Heart left ventricle (tissue), 16 donors: Measurements from ENCODE around the gene RPGRIP1L. TPM values are rescaled to one million over a fixed set of nuclear protein-coding genes. Genes with fewer than 3 reads are reported as not detected.

ENCODE experiments used
- ATAC-seq, 4 donors: fragments of 200-7000 bp; cut with Tn5 transposase; one replicate each; pipeline ENCODE4 v1.9.1; 2020 to 2022; ENCODE audit warnings: moderate library complexity in 4 of 4, mild to moderate bottlenecking in 3 of 4, moderate number of reproducible peaks in 1 of 4
- DNase-seq, 5 donors: peaks; one replicate each; pipeline ENCODE4 v3.0.0-alpha.2; 2020
- H3K27ac ChIP-seq, 12 donors: fragments of 200-600 bp; sonication (generic) in 4 of 12; one replicate each; pipeline versions ENCODE4 v1.5.0 to v1.8.0; 2016 to 2022; ENCODE audit warnings: mild to moderate bottlenecking in 2 of 12
- H3K27me3 ChIP-seq, 9 donors: fragments of 200-600 bp; sonication (generic) in 2 of 9; one replicate each; pipeline versions ENCODE4 v1.5.1 to v1.8.0; 2016 to 2022; ENCODE audit warnings: mild to moderate bottlenecking in 3 of 9
- H3K36me3 ChIP-seq, 9 donors: fragments of 200-600 bp; sonication (generic) in 2 of 9; one replicate each; pipeline versions ENCODE4 v1.5.0 to v1.8.0; 2018 to 2022; ENCODE audit warnings: mild to moderate bottlenecking in 2 of 9
- H3K4me1 ChIP-seq, 12 donors: fragments of 200-600 bp; sonication (generic) in 4 of 12; one replicate each; pipeline versions ENCODE4 v1.5.0 to v1.8.0; 2016 to 2022; ENCODE audit warnings: mild to moderate bottlenecking in 3 of 12
- H3K4me3 ChIP-seq, 12 donors: fragments of 200-600 bp; sonication (generic) in 4 of 12; one replicate each; pipeline versions ENCODE4 v1.5.0 to v1.8.0; 2017 to 2022; ENCODE audit warnings: mild to moderate bottlenecking in 9 of 12, moderate library complexity in 4 of 12
- H3K9me3 ChIP-seq, 12 donors: fragments of 200-600 bp; sonication (generic) in 4 of 12; one replicate each; pipeline versions ENCODE4 v1.5.0 to v1.8.0; 2016 to 2022; ENCODE audit warnings: mild to moderate bottlenecking in 1 of 12
- POLR2A ChIP-seq, 2 donors: fragments of 450-650 bp; IDR thresholded peaks; one replicate each; pipeline ENCODE4 v1.6.1; 2017; ENCODE audit warnings: antibody characterized with exemption in 2 of 2, mild to moderate bottlenecking in 2 of 2, moderate library complexity in 2 of 2
- WGBS, 4 donors: extraction: QIAGEN DNeasy Blood & Tissue Kit in 2 of 4; methylation state at CpG; one replicate each; pipeline versions ENCODE4 v1.1.5 to v1.1.7; 2013 to 2018; 5-methylcytosine and 5-hydroxymethylcytosine counted together
- intact Hi-C, 10 donors: fragments of 100-400 bp; cut with DNase I; formaldehyde crosslinking; loops; one replicate each; pipeline versions ENCODE4 v1.11.1 to v1.14.2; 2022
- polyA plus RNA-seq, 2 donors: library from polyadenylated mRNA; stranded (reverse); fragments of 200-250 nt; gene quantifications; one replicate each; pipeline ENCODE4 v1.2.3, GENCODE V29; 2013
- total RNA-seq, 9 donors: library from RNA; depleted of rRNA in 2 of 9; stranded (reverse); fragments of >200 nt in 2 of 9; fragmentation: NEBNext Ultra II Directional in 3 of 9; extraction: Animal tissue kit (Norgen Biotek cat#: 25700) in 3 of 9; gene quantifications; one replicate each; pipeline versions ENCODE4 v1.1.0 to v1.2.4, GENCODE V29; 2016 to 2023
- TF ChIP-seq, protein P1 (sequence below), 12 donors: fragments of 200-600 bp; sonication (generic) in 4 of 12; IDR thresholded peaks; one replicate each; pipeline versions ENCODE4 v1.5.0 to v1.8.0; 2018 to 2022; ENCODE audit warnings: antibody characterized with exemption in 12 of 12, mild to moderate bottlenecking in 5 of 12
- donor health status: ischemic (EF 13 %, LVEDD 7.1; RV severe dilation, severe dysfunction).
- donor health status: healthy with polysubstance abuse.
- donor health status: DM: no; HTN: yes; CAD: no.
- donor health status: DM: no; HTN: no; CAD: no.
- donor health status: ischemic (EF 25% LVEDD 6.9; RV normal size, moderate dysfunction).
- donor health status: ischemic (EF 25% LVEDD 5.7; RV mildly dilated, moderate dysfunction).
- donor health status: healthy.
- donor health status: DM: yes; HTN: yes; CAD: no.
- donor health status: ischemic (EF 35%, LVEDD 5.7; RV mildly dilated, moderate dysfunction).
- donor health status: nonischemic (EF 11% LVEDD 7.7; RV severe dilation, severe dysfunction).
- donor health status: DM: yes; HTN: yes; CAD: no.
- donor health status: PGD.
- donor health status: ischemic (EF 29% LVEDD 5.4; RV normal size, mild dysfunction).
- donor health status: nonischemic (EF 23%, LVEDD 6.1; RV moderate dilation, normal function).

The RPGRIP1L gene
- total and polyA plus RNA-seq, 11 donors = 0.69 to 4.6 (median 2.3) TPM

DNA sequence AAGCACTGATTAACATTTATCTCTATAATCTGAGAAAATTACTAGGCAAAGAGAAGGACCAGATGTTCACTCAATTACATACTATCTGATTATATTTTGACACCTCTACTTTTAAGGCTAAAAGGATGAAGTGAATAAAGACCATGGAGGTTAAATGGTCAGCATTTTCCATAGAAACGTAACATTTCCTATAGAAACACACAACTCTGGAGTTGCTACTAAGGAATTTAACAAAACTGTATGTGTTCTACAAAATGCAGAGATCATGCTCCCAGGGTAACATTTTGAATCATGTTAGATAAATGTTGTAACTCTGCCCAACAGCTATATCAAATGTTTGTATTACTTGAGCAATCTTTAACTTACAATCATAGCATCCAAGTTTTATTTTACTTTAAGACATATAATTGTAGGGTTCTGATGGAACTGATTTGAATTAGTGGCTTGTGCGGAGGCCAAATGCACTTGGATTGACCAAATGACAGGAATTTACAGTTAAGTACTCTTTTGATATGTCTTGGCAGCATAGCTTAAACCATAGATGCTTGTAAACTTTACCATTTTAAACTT lies 97.7 kb downstream of the RPGRIP1L start:
- ATAC-seq (no peak), DNase-seq (no peak)
- intact Hi-C loops = no loop called here
- no peaks in the 10 kb centered on the region for H3K9me3 ChIP-seq
- TF ChIP-seq, protein P1, sequence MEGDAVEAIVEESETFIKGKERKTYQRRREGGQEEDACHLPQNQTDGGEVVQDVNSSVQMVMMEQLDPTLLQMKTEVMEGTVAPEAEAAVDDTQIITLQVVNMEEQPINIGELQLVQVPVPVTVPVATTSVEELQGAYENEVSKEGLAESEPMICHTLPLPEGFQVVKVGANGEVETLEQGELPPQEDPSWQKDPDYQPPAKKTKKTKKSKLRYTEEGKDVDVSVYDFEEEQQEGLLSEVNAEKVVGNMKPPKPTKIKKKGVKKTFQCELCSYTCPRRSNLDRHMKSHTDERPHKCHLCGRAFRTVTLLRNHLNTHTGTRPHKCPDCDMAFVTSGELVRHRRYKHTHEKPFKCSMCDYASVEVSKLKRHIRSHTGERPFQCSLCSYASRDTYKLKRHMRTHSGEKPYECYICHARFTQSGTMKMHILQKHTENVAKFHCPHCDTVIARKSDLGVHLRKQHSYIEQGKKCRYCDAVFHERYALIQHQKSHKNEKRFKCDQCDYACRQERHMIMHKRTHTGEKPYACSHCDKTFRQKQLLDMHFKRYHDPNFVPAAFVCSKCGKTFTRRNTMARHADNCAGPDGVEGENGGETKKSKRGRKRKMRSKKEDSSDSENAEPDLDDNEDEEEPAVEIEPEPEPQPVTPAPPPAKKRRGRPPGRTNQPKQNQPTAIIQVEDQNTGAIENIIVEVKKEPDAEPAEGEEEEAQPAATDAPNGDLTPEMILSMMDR (IDR thresholded peaks at IDR 0.05) = no peak
- TF ChIP-seq POLR2A (IDR thresholded peaks at IDR 0.05) = no peak
- H3K27me3 ChIP-seq = no peaks in the 10 kb centered on the region
- H3K4me1 ChIP-seq = no peaks in the 10 kb centered on the region
- no peak overlapping the region for H3K4me3 ChIP-seq
- H3K36me3 ChIP-seq = peaks cover 0 to 28% (median 0%) of the 10 kb centered on the region in 9 donors
- no peak overlapping the region for H3K27ac ChIP-seq
- 89 to 92% (median 92%) methylated on average over 2 of the region's 2 CpGs for WGBS, 4 donors

DNA sequence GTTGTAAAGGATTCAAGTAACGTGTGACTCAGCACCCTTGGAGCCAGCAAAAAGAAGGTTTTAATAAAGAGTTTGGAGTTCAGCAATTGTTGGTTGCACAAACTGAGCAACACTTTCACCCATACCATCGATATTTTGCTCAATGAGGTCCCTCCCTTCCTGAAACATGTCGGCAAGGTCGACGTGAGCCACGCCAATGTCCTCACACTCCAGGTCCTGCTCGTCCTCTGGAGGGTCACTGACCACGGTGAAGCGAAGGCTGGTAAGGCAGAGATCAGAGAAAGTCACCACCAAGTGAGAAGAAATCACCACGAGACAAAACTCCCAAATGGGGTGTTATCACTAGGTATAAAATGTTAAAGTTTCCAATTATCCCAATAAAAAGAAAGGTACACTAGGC lies 98.3 kb downstream of the RPGRIP1L start:
- no peaks in the 10 kb centered on the region for H3K27me3 ChIP-seq
- no peaks in the 10 kb centered on the region for H3K9me3 ChIP-seq
- TF ChIP-seq POLR2A (IDR thresholded peaks at IDR 0.05) = no peak
- TF ChIP-seq, protein P1 (IDR thresholded peaks at IDR 0.05) = no peak
- no peak overlapping the region for H3K4me3 ChIP-seq
- H3K4me1 ChIP-seq = no peaks in the 10 kb centered on the region
- ATAC-seq (no peak), DNase-seq (no peak)
- no peak overlapping the region for H3K27ac ChIP-seq
- intact Hi-C loops = no loop called here
- peaks cover 0 to 22% (median 0%) of the 10 kb centered on the region in 9 donors for H3K36me3 ChIP-seq
- 92 to 94% (median 93%) methylated on average over 10 of the region's 10 CpGs for WGBS, 4 donors

DNA sequence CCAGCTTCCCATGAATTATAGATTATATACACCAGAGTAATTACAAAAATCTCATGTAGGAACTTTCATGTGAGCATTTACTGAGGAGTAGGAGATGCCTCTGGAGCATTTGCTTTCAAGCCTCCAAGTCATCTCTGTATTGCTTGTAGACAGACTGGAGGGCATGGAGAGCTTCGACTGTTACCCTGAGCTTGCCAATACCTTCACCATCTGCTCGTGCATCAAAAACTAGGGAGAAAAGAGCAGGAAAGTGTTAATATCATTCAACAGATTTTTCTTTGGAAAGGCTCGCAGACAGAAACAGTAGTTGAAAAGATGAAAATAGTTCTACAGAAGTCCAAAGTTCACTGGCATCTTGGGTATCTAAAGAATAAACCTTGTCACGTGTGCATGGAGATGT lies 101.7 kb downstream of the RPGRIP1L start:
- Histone ChIP-seq H3K27ac (no peak overlapping the region), H3K9me3 (no peaks in the 10 kb centered on the region), H3K27me3 (no peaks in the 10 kb centered on the region), H3K4me3 (no peak overlapping the region), H3K4me1 (no peaks in the 10 kb centered on the region), H3K36me3 (peaks cover 0 to 19% (median 0%) of the 10 kb centered on the region in 9 donors)
- TF ChIP-seq POLR2A (IDR thresholded peaks at IDR 0.05) = no peak
- TF ChIP-seq, protein P1 (IDR thresholded peaks at IDR 0.05) = no peak
- WGBS, 4 donors = 95 to 98% (median 97%) methylated on average over 4 of the region's 4 CpGs
- intact Hi-C loops = no loop called here
- ATAC-seq = no peak
- DNase-seq = no peak

DNA sequence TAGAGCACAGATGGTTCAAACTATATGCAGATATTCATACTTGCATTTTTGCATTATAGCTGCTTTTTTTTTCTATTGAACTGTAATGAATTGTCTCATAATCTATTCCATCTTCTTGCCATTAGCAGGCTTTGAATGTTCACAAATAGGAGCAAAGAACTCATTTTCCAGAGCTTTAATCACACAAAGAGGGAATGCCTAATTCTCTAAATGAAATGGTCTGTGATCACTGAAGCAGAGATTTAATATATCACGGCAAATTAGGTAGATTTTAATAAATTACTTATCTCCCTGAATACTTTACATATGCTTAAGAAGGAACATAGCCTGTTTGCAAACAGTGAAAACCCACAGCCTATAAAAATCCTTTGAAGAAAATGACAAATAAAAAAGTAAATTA lies 103.0 kb downstream of the RPGRIP1L start:
- Histone ChIP-seq H3K27ac (no peak overlapping the region), H3K4me1 (no peaks in the 10 kb centered on the region), H3K27me3 (no peaks in the 10 kb centered on the region), H3K9me3 (peaks cover 0 to 7% (median 0%) of the 10 kb centered on the region in 12 donors), H3K36me3 (peaks cover 0 to 19% (median 0%) of the 10 kb centered on the region in 9 donors), H3K4me3 (no peak overlapping the region)
- intact Hi-C loops = no loop called here
- no peak for ATAC-seq
- DNase-seq = no peak
- no peak for TF ChIP-seq POLR2A (IDR thresholded peaks at IDR 0.05)
- TF ChIP-seq, protein P1 (IDR thresholded peaks at IDR 0.05) = no peak
- WGBS, 4 donors = 97 to 100% (median 98%) methylated on average over 1 of the region's 1 CpG
